K562 (cell line): Measurements from ENCODE around the gene PHYH. TPM values are rescaled to one million over a fixed set of nuclear protein-coding genes. Genes with fewer than 3 reads are reported as not detected.

Experiments
- CBFA2T3 ChIP-seq: fragments of 450-650 bp; IDR thresholded peaks from 2 replicates; pipeline ENCODE4 v1.6.1; 2017
- CCNT2 ChIP-seq: IDR thresholded peaks from 2 replicates; pipeline ENCODE4 v1.6.1; 2011; ENCODE audit warnings: borderline replicate concordance, low read depth, mild to moderate bottlenecking, moderate library complexity, mixed read lengths, low read length; ENCODE audit not compliant: insufficient read length; ENCODE audit errors: extremely low read depth
- CHD1 ChIP-seq: fragments of 200-600 bp; sonication (generic); IDR thresholded peaks from one replicate; pipeline ENCODE4 v1.6.1; 2012; ENCODE audit warnings: mild to moderate bottlenecking, moderate library complexity, low read length, inconsistent platforms
- DNMT1 ChIP-seq: fragments of 450-650 bp; IDR thresholded peaks from 2 replicates; pipeline ENCODE4 v1.6.1; 2016; ENCODE audit warnings: antibody characterized with exemption, mild to moderate bottlenecking
- E2F4 ChIP-seq: sonication (generic); formaldehyde crosslinking; IDR thresholded peaks from 2 replicates; pipeline ENCODE4 v1.8.0; 2022; ENCODE audit warnings: mild to moderate bottlenecking, low read depth, missing genetic modification reagents
- GABPB1 ChIP-seq: sonication (generic); formaldehyde crosslinking; IDR thresholded peaks from 2 replicates; pipeline ENCODE4 v1.8.0; 2022; ENCODE audit warnings: mild to moderate bottlenecking, missing genetic modification reagents
- HDGF ChIP-seq: fragments of 450-650 bp; IDR thresholded peaks from 2 replicates; pipeline ENCODE4 v1.6.1; 2016
- HMGN3 ChIP-seq: IDR thresholded peaks from 2 replicates; pipeline ENCODE4 v1.6.1; 2011; ENCODE audit warnings: borderline replicate concordance, low read depth, mild to moderate bottlenecking, mixed read lengths, low read length; ENCODE audit not compliant: insufficient read length; ENCODE audit errors: extremely low read depth
- KDM2B ChIP-seq: fragments of 250-450 bp; sonication (Bioruptor Pico); IDR thresholded peaks from 2 replicates; pipeline ENCODE4 v1.8.0; 2021; ENCODE audit warnings: mild to moderate bottlenecking, moderate library complexity
- MYC ChIP-seq, 2 experiments: fragments of 250-450 bp in 1 of 2; sonication (Bioruptor Pico) in 1 of 2; IDR thresholded peaks; 2 replicates each; pipeline versions ENCODE4 v1.5.1 to v1.6.1; 2012 to 2021; ENCODE audit warnings: low read depth in 2 of 2, borderline replicate concordance in 1 of 2, improper control_type of control experiment in 1 of 2, low read length in 1 of 2, mild to moderate bottlenecking in 1 of 2, moderate library complexity in 1 of 2
- NR2C2 ChIP-seq, 2 experiments: fragments of 200-800 bp in 1 of 2; sonication (Bioruptor generic) in 1 of 2; sonication (generic) in 1 of 2; formaldehyde crosslinking in 1 of 2; IDR thresholded peaks; 2 replicates each; pipeline versions ENCODE4 v1.6.1 to v1.8.0; 2016 to 2022; ENCODE audit warnings: mild to moderate bottlenecking in 1 of 2, missing compliant biosample characterization in 1 of 2, missing genetic modification characterization in 1 of 2, missing genetic modification reagents in 1 of 2
- PCBP1 ChIP-seq: fragments of 200-400 bp; formaldehyde crosslinking; IDR thresholded peaks from 2 replicates; pipeline ENCODE4 v1.6.1; 2018; ENCODE audit warnings: mild to moderate bottlenecking, low read depth, low read length; ENCODE audit not compliant: poor library complexity, severe bottlenecking
- RB1 ChIP-seq: fragments of 450-650 bp; IDR thresholded peaks from 2 replicates; pipeline ENCODE4 v1.6.1; 2017; ENCODE audit warnings: low read depth, mild to moderate bottlenecking
- RBFOX2 ChIP-seq: fragments of 200-400 bp; formaldehyde crosslinking; IDR thresholded peaks from 2 replicates; pipeline ENCODE4 v1.6.1; 2017; ENCODE audit warnings: low read depth, mild to moderate bottlenecking, low read length, moderate library complexity
- RBM15 ChIP-seq: fragments of 200-400 bp; formaldehyde crosslinking; IDR thresholded peaks from 2 replicates; pipeline ENCODE4 v1.6.1; 2018; ENCODE audit warnings: mild to moderate bottlenecking, low read length, moderate library complexity; ENCODE audit not compliant: insufficient read depth
- TFE3 ChIP-seq: fragments of 450-650 bp; formaldehyde crosslinking; IDR thresholded peaks from 2 replicates; pipeline ENCODE4 v1.4.0; 2020; ENCODE audit warnings: mild to moderate bottlenecking, mixed read lengths
- ZFX ChIP-seq: sonication (generic); formaldehyde crosslinking; IDR thresholded peaks from 2 replicates; pipeline ENCODE4 v1.8.0; 2022; ENCODE audit warnings: mild to moderate bottlenecking, missing genetic modification reagents, moderate library complexity
- ZMIZ1 ChIP-seq, 2 experiments: fragments of 150-350 bp in 1 of 2; IDR thresholded peaks; 2 replicates each; pipeline ENCODE4 v1.6.1; 2012 to 2016; ENCODE audit warnings: low read depth in 2 of 2, low read length in 2 of 2, mild to moderate bottlenecking in 1 of 2, moderate library complexity in 1 of 2
- ZNF133 ChIP-seq: fragments of 250-450 bp; sonication (Bioruptor Pico); IDR thresholded peaks from 2 replicates; pipeline ENCODE4 v1.4.0; 2020; ENCODE audit warnings: mild to moderate bottlenecking
- ZNF224 ChIP-seq: sonication (generic); formaldehyde crosslinking; IDR thresholded peaks from 2 replicates; pipeline ENCODE4 v1.8.0; 2022; ENCODE audit warnings: mild to moderate bottlenecking, missing genetic modification reagents
- ZNF551 ChIP-seq: fragments of 250-450 bp; sonication (Bioruptor Pico); IDR thresholded peaks from 2 replicates; pipeline ENCODE4 v1.5.0; 2021; ENCODE audit warnings: mild to moderate bottlenecking, moderate library complexity
- ZNF778 ChIP-seq: fragments of 450-650 bp; formaldehyde crosslinking; IDR thresholded peaks from 2 replicates; pipeline ENCODE4 v1.4.0; 2020; ENCODE audit warnings: mild to moderate bottlenecking, moderate library complexity
- polyA plus RNA-seq, 8 experiments: library from polyadenylated mRNA; depleted of rRNA in 4 of 8; stranded (reverse) in 5 of 8; unstranded in 3 of 8; fragments of >200 nt; fragmentation: Nextera tagmentation in 2 of 8; fragmentation: Illumina TruSeq in 1 of 8; extraction: Ambion mirVana in 2 of 8; extraction: Trizol in 1 of 8; gene quantifications; 2 replicates each; pipeline versions ENCODE4 v1.2.1 to v1.2.3, GENCODE V29; 2011 to 2014; ENCODE audit warnings: inconsistent platforms in 1 of 8, missing spikeins in 1 of 8
- total RNA-seq, 7 experiments: library from RNA; depleted of rRNA in 6 of 7; stranded (reverse); fragments of >200 nt in 6 of 7; fragmentation: Illumina TruSeq in 2 of 7; extraction: Trizol in 2 of 7; gene quantifications; 2 replicates each; pipeline versions ENCODE4 v1.2.1 to v1.2.3, GENCODE V29; 2011 to 2021; ENCODE audit warnings: low replicate concordance in 1 of 7

Gene PHYH
- total and polyA plus RNA-seq, 9 of the 15 experiments (the other 6 are each of a cell fraction or from before 2014, with no cell fraction given), result 3.8 to 6.9 (median 5.7) TPM

- TF ChIP-seq ZFX (CRISPR knock-in tag) (peak; percentile 73), PCBP1 (peak; percentile 54), ZNF133 (no peak), NR2C2 (CRISPR knock-in tag; IDR thresholded peaks at IDR 0.05) (no peak), NR2C2 (tag; IDR thresholded peaks at IDR 0.05) (peak; percentile 32; the same call in 1 of the 2 replicates), E2F4 (CRISPR knock-in tag) (no peak), HDGF (no peak), CHD1 (peak; percentile 62), TFE3 (CRISPR knock-in tag) (no peak), ZMIZ1 (IDR thresholded peaks at IDR 0.05; ENCODE audit: low read depth in 2 of 2, low read length in 2 of 2) (no peak), KDM2B (CRISPR knock-in tag) (no peak), GABPB1 (CRISPR knock-in tag) (no peak), ZNF551 (no peak), RBM15 (no peak), MYC (IDR thresholded peaks at IDR 0.05; ENCODE audit: low read depth, low read length) (no peak), MYC (CRISPR knock-in tag; IDR thresholded peaks at IDR 0.05; ENCODE audit: borderline replicate concordance, low read depth) (no peak), ZNF224 (CRISPR knock-in tag) (no peak), RB1 (0 out of 2 replicates have a peak, but pooled peaks have one; percentile 37), DNMT1 (no peak), CCNT2 (peak; percentile 60), ZNF778 (CRISPR knock-in tag) (no peak), RBFOX2 (peak; percentile 70), HMGN3 (peak; percentile 40), CBFA2T3 (no peak)
Measured at GRCh38 chr10:13347043-13347499, 47.2 kb upstream of the PHYH start (continued).
